Measurements from ENCODE around the gene SETBP1.

SETBP1 gene

GRCh38 chr18:44950685-44951195 lies 270.1 kb downstream of the SETBP1 start:
- Histone ChIP-seq H3K27me3 (replicated peaks) (no peaks in the 10 kb centered on the region), H3K27ac (no peak overlapping the region), H3K36me3 (replicated peaks) (no peaks in the 10 kb centered on the region), H3K4me3 (ENCODE audit: low read depth, low read length) (no peak overlapping the region)
- TF ChIP-seq CTCF (IDR thresholded peaks at IDR 0.05; ENCODE audit: low read depth, low read length, missing control alignments) = no peak
- in situ Hi-C loops (cut with HindIII; ENCODE audit: low pct_ligation_motif_present, low sequenced_read_pairs) = no loop called here
- DNase-seq = no peak

- TF ChIP-seq CTCF (IDR thresholded peaks at IDR 0.05; ENCODE audit: low read depth, low read length, missing control alignments) = no peak
- in situ Hi-C loops (cut with HindIII; ENCODE audit: low pct_ligation_motif_present, low sequenced_read_pairs) = no loop called here
- Histone ChIP-seq H3K27ac (no peak overlapping the region), H3K36me3 (replicated peaks) (no peaks in the 10 kb centered on the region), H3K27me3 (replicated peaks) (no peaks in the 10 kb centered on the region), H3K4me3 (ENCODE audit: low read depth, low read length) (no peak overlapping the region)
- no peak for DNase-seq
Observed at GRCh38 chr18:44951748-44952147, 271.1 kb downstream of the SETBP1 start.

GRCh38 chr18:44954257-44954656 lies 273.6 kb downstream of the SETBP1 start:
- Histone ChIP-seq H3K36me3 (replicated peaks) (no peaks in the 10 kb centered on the region), H3K27ac (no peak overlapping the region), H3K4me3 (ENCODE audit: low read depth, low read length) (no peak overlapping the region), H3K27me3 (replicated peaks) (no peaks in the 10 kb centered on the region)
- no peak for TF ChIP-seq CTCF (IDR thresholded peaks at IDR 0.05; ENCODE audit: low read depth, low read length, missing control alignments)
- in situ Hi-C loops (cut with HindIII; ENCODE audit: low pct_ligation_motif_present, low sequenced_read_pairs) = no loop called here
- no peak for DNase-seq

- Histone ChIP-seq H3K27me3 (replicated peaks) (no peaks in the 10 kb centered on the region), H3K4me3 (ENCODE audit: low read depth, low read length) (no peak overlapping the region), H3K36me3 (replicated peaks) (no peaks in the 10 kb centered on the region), H3K27ac (no peak overlapping the region)
- no peak for DNase-seq
- TF ChIP-seq CTCF (IDR thresholded peaks at IDR 0.05; ENCODE audit: low read depth, low read length, missing control alignments) = no peak
- in situ Hi-C loops (cut with HindIII; ENCODE audit: low pct_ligation_motif_present, low sequenced_read_pairs) = no loop called here
Observed at GRCh38 chr18:44955825-44956224, 275.1 kb downstream of the SETBP1 start.

GRCh38 chr18:44957025-44957424 lies 276.3 kb downstream of the SETBP1 start:
- no peak for TF ChIP-seq CTCF (IDR thresholded peaks at IDR 0.05; ENCODE audit: low read depth, low read length, missing control alignments)
- no peaks in the 10 kb centered on the region for H3K27me3 ChIP-seq (replicated peaks)
- in situ Hi-C loops (cut with HindIII; ENCODE audit: low pct_ligation_motif_present, low sequenced_read_pairs) = no loop called here

GRCh38 chr18:44957461-44957860 lies 276.8 kb downstream of the SETBP1 start:
- Histone ChIP-seq H3K27ac (no peak overlapping the region), H3K4me3 (ENCODE audit: low read depth, low read length) (no peak overlapping the region), H3K27me3 (replicated peaks) (no peaks in the 10 kb centered on the region), H3K36me3 (replicated peaks) (no peaks in the 10 kb centered on the region)
- DNase-seq = no peak
- no peak for TF ChIP-seq CTCF (IDR thresholded peaks at IDR 0.05; ENCODE audit: low read depth, low read length, missing control alignments)
- in situ Hi-C loops (cut with HindIII; ENCODE audit: low pct_ligation_motif_present, low sequenced_read_pairs) = no loop called here

More at GRCh38 chr18:44957025-44957424, 276.3 kb downstream of the SETBP1 start:
- no peak overlapping the region for H3K4me3 ChIP-seq (ENCODE audit: low read depth, low read length)
- no peaks in the 10 kb centered on the region for H3K36me3 ChIP-seq (replicated peaks)
- H3K27ac ChIP-seq = no peak overlapping the region
- no peak for DNase-seq
